Nephron progenitor cell (in vitro differentiated cells): ENCODE results near the gene COL4A1.

ENCODE experiments used
- DNase-seq: peaks from one replicate; pipeline ENCODE4 v3.0.0; 2021
- H3K27ac Mint-ChIP-seq: 2 replicates; pipeline ENCODE4 v1.8.0; 2021; ENCODE audit warnings: mild to moderate bottlenecking, moderate library complexity, mixed read lengths
- H3K27me3 Mint-ChIP-seq: 2 replicates; pipeline ENCODE4 v1.8.0; 2021; ENCODE audit warnings: mild to moderate bottlenecking, low read depth, mixed read lengths; ENCODE audit not compliant: poor library complexity
- H3K36me3 Mint-ChIP-seq: 2 replicates; pipeline ENCODE4 v1.8.0; 2021; ENCODE audit warnings: low read depth, mixed read lengths
- H3K4me1 Mint-ChIP-seq: 2 replicates; pipeline ENCODE4 v1.8.0; 2021; ENCODE audit warnings: mixed read lengths
- H3K4me3 Mint-ChIP-seq: 2 replicates; pipeline ENCODE4 v1.8.0; 2021; ENCODE audit warnings: mild to moderate bottlenecking, moderate library complexity, mixed read lengths
- H3K9me3 Mint-ChIP-seq: 2 replicates; pipeline ENCODE4 v1.8.0; 2021; ENCODE audit warnings: mild to moderate bottlenecking, moderate library complexity, mixed read lengths
- TF ChIP-seq, protein P1 (sequence below): fragments of 200-600 bp; sonication (generic); IDR thresholded peaks from 2 replicates; pipeline ENCODE4 v1.5.0; 2021; ENCODE audit warnings: antibody characterized with exemption

The COL4A1 gene

GRCh38 chr13:110265682-110266430, 41.1 kb downstream of the COL4A1 start:
- no peak for DNase-seq
- no peaks in the 10 kb centered on the region for H3K36me3 Mint-ChIP-seq
- peaks cover 3% of the 10 kb centered on the region for H3K27me3 Mint-ChIP-seq
- peaks cover 53% of the 10 kb centered on the region for H3K4me1 Mint-ChIP-seq
- H3K27ac Mint-ChIP-seq, result no peak overlapping the region
- H3K4me3 Mint-ChIP-seq, result no peak overlapping the region
- H3K9me3 Mint-ChIP-seq, result no peaks in the 10 kb centered on the region
- TF ChIP-seq, protein P1, sequence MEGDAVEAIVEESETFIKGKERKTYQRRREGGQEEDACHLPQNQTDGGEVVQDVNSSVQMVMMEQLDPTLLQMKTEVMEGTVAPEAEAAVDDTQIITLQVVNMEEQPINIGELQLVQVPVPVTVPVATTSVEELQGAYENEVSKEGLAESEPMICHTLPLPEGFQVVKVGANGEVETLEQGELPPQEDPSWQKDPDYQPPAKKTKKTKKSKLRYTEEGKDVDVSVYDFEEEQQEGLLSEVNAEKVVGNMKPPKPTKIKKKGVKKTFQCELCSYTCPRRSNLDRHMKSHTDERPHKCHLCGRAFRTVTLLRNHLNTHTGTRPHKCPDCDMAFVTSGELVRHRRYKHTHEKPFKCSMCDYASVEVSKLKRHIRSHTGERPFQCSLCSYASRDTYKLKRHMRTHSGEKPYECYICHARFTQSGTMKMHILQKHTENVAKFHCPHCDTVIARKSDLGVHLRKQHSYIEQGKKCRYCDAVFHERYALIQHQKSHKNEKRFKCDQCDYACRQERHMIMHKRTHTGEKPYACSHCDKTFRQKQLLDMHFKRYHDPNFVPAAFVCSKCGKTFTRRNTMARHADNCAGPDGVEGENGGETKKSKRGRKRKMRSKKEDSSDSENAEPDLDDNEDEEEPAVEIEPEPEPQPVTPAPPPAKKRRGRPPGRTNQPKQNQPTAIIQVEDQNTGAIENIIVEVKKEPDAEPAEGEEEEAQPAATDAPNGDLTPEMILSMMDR, result no peak

DNA sequence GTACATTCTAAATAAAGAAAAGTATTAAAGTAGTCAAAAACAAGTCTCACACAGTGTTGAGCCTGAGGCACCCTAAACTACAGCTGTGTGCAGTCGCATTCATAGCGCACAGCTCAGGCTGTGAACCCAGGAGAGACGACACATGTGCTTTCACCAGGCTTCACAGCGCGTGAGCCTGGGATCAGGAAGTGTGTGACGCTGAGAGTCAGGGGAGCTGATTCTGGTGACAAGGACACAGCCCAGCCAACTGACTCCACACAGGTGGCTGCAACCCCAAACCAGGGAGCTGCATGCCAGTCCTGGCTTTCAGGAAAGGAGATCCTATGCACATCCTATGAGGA, 41.6 kb downstream of the COL4A1 start:
- TF ChIP-seq, protein P1, result no peak
- no peak for DNase-seq
- no peak overlapping the region for H3K27ac Mint-ChIP-seq
- peaks cover 2% of the 10 kb centered on the region for H3K36me3 Mint-ChIP-seq
- H3K4me3 Mint-ChIP-seq, result no peak overlapping the region
- H3K4me1 Mint-ChIP-seq, result peaks cover 52% of the 10 kb centered on the region
- H3K9me3 Mint-ChIP-seq, result no peaks in the 10 kb centered on the region
- peaks cover 3% of the 10 kb centered on the region for H3K27me3 Mint-ChIP-seq

DNA sequence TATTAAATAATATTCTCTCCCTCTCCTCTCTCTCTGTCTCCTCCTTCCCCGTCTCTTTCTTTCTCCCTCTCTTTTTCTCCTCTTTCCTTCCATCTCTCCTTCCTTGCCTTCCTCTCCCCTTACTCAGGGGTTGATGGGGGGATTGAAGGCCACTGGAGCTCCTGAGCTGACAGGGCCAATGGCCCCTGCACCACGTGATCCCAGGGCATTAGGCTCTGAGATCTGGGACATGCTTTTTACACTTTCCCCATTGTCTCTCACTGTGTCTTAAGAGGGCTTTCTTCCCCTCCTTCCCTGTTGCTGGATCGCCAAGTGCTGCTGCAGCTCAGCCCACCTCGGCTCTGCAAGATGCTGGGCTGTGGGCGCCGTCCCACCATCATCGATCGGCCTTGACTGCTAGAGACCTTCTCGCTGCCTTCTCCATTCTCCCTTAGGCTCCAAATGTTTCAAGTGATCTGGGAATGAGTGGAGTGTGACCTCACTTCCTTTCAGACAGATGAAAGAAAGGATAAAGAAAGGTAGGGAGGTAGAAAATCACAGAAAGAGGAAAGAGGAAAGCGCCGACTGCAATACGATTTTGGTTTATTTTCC, 42.2 kb downstream of the COL4A1 start:
- H3K36me3 Mint-ChIP-seq, result peaks cover 8% of the 10 kb centered on the region
- no peaks in the 10 kb centered on the region for H3K9me3 Mint-ChIP-seq
- H3K4me1 Mint-ChIP-seq, result peaks cover 47% of the 10 kb centered on the region
- H3K27me3 Mint-ChIP-seq, result peaks cover 2% of the 10 kb centered on the region
- TF ChIP-seq, protein P1, result no peak
- peak overlapping the region; percentile 44 for H3K27ac Mint-ChIP-seq
- no peak overlapping the region for H3K4me3 Mint-ChIP-seq
- DNase-seq, result no peak

- TF ChIP-seq, protein P1, result no peak
- H3K4me3 Mint-ChIP-seq, result no peak overlapping the region
- H3K27ac Mint-ChIP-seq, result no peak overlapping the region
- H3K27me3 Mint-ChIP-seq, result no peaks in the 10 kb centered on the region
- DNase-seq, result no peak
- H3K4me1 Mint-ChIP-seq, result peaks cover 42% of the 10 kb centered on the region
- no peaks in the 10 kb centered on the region for H3K9me3 Mint-ChIP-seq
- peaks cover 10% of the 10 kb centered on the region for H3K36me3 Mint-ChIP-seq
These were observed 43.1 kb downstream of the COL4A1 start for GRCh38 chr13:110263888-110264287.

GRCh38 chr13:110263404-110263803, 43.6 kb downstream of the COL4A1 start:
- H3K36me3 Mint-ChIP-seq, result peaks cover 10% of the 10 kb centered on the region
- TF ChIP-seq, protein P1, result no peak
- H3K27ac Mint-ChIP-seq, result no peak overlapping the region
- no peak overlapping the region for H3K4me3 Mint-ChIP-seq
- H3K9me3 Mint-ChIP-seq, result no peaks in the 10 kb centered on the region
- DNase-seq, result no peak
- H3K27me3 Mint-ChIP-seq, result no peaks in the 10 kb centered on the region
- peaks cover 42% of the 10 kb centered on the region for H3K4me1 Mint-ChIP-seq
